ENCODE measurements around the gene AUTS2.
A peak's percentile ranks its signal among the peaks of the same experiment; 100 is the strongest.

The AUTS2 gene

DNA sequence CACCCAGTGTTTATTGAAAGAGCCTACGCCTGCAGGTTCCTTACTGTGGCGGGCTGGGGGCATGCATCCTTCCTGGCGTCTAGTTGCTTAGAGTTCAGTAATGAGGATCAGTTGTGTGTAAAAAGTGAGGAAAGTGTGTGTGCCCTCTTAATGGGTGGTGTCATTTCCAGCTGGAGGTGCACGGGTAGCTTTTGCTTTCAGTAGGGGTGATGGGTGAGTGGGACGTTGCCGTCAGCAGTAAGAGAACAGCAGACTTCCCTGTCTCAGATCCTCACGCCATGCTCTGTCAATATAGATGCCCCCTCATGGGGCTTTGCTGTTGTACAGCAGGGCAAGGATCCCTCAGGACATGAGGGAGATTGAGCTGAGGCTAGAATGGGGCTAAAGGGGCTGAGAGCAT is 1181.0 kb downstream of the AUTS2 start:
- in situ Hi-C loops (cut with MboI; ENCODE audit: low pct_unique_long_range_greater_than_20kb, low sequenced_read_pairs): no loop called here
- no peak for DNase-seq

DNA sequence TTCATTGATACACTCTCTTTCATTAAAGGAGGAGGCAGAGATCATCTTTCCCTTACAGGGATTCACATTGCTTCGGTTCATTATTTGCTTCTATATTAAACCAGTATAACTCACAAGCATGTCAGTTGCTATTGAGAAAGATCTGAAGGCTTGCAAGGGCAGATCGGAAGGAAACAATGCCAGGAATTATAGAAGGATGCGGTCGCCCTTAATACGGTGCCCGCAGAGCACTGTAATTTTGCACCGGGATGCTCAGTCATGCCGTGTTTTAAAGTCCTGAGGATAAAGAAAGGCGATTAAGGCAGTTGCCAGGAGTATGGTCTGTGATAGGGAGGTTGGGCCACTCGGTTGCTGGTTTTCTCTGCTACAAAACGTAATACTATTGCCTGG is 1183.6 kb downstream of the AUTS2 start:
- in situ Hi-C loops (cut with MboI; ENCODE audit: low pct_unique_long_range_greater_than_20kb, low sequenced_read_pairs): no loop called here
- DNase-seq: no peak

DNA sequence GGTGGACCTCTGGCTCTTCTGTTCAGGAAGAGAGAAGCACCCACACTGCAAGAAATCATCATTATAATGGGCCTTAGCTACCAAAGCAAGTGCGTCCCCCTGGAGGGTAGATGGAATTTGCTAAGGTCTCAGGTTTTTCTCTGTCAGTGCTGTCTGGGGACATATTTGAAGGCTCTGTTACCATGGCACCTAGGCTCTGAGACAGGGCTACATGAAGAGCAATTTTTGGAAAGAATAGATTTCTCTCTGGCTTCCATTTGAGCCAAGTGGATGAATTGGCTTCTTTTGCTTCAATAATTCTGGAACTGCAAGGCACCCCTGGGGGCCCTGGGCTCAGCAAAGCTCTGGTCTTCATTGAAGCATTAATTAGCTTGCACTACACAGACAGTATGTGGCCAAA is 1184.5 kb downstream of the AUTS2 start:
- in situ Hi-C loops (cut with MboI; ENCODE audit: low pct_unique_long_range_greater_than_20kb, low sequenced_read_pairs): no loop called here

DNA sequence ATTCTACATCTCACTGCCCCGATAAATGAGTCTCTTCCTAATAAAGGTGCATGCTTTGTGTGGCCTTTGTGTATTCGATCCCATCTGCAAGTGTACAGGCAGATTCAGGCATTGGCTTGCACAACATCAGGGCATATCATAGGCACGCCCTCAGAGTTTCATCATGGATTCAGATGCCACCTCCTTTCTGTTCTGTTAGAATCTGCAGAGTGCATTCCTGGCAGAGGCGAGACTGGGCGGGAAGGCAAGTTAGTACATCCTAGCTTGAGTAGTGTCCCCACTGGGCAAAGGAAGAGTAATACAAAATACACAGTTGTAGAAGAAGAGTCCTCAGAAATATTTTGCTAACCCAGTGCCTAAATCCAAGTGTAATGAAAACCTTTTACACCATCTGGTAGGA is 1187.2 kb downstream of the AUTS2 start:
- in situ Hi-C loops (cut with MboI; ENCODE audit: low pct_unique_long_range_greater_than_20kb, low sequenced_read_pairs): no loop called here
- no peak for DNase-seq

More for the DNA sequence above, 1184.5 kb downstream of the AUTS2 start:
- DNase-seq: no peak

DNA sequence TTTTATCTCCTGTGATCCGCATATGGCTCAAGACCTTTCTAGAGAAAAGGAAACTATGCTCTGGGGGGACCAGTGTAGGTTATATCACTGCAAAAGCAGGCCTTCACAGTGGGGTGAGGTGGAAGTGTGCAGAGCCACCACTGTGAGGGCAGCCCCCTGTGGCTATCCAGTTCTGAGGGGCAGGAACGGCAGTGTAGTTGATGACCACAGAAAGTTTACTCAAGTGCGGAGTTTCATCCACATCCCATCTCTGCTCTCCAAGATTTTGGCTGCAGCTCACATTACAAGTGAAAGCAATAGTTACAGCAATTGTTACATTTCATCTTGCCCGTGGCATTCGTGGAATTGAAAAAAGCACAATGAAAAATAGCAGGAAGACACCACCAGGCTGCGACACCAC is 1187.8 kb downstream of the AUTS2 start:
- in situ Hi-C loops (cut with MboI; ENCODE audit: low pct_unique_long_range_greater_than_20kb, low sequenced_read_pairs): no loop called here

DNA sequence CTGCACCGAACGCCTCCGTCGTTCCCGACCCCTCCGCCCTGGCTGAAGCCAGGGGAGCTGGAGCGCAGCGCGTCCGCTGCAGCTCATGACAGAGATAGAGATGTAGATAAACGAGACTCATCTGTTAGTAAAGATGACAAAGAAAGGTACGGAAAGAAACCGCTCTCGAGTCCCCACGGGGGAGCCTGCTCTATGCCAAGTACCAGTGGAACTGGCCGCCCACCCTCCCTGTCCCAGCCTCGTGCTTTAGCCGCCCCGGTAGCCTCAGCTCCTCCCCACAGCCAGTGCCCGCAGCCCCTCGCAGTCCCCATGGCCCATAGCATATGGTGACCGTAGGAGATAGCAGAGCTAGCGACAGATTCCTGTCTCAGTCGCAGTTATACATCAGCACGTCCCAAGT is 1189.0 kb downstream of the AUTS2 start:
- in situ Hi-C loops (cut with MboI; ENCODE audit: low pct_unique_long_range_greater_than_20kb, low sequenced_read_pairs): no loop called here

More for the DNA sequence above, 1187.8 kb downstream of the AUTS2 start:
- no peak for DNase-seq

DNA sequence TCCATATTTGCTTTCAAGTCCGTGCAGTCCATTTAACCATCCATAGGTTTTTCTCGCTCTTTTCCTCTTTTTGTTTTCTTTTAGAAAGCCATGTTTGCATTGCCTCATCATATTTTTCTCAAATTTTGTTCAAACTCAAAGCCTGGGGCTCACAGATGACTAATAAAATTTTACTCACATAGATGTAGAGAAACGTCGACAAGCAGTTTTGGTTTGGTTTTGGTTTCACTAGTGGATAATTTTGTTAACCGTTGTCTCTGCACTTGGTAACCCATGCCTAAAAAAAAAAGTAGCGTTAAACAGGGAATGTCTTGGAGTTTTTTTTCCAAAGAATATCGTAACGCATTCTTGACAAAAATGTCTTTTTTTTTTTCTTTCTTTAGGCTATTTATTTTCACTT is 1189.5 kb downstream of the AUTS2 start:
- no peak for DNase-seq
- in situ Hi-C loops (cut with MboI; ENCODE audit: low pct_unique_long_range_greater_than_20kb, low sequenced_read_pairs): no loop called here

More for the DNA sequence above, 1189.0 kb downstream of the AUTS2 start:
- DNase-seq: no peak

DNA sequence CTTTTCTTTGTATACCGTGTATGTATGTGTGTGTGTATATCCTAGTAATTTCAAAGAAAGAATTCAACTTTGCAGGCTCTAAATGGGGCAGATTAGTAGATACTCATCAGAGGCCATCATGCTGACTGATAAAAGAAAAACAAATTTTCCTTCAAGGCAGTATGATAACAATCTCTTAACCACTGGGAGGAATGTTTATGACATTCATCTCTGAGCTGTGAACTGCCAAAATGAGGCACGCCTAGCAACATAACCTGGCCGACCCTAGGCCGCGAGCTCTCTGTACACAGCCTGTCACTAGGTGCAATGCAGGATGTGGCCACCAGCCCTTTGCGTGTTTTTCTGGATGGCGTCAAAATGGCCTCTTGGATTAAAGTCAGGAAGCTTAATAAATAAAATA is 1190.0 kb downstream of the AUTS2 start:
- DNase-seq: no peak
- in situ Hi-C loops (cut with MboI; ENCODE audit: low pct_unique_long_range_greater_than_20kb, low sequenced_read_pairs): no loop called here

DNA sequence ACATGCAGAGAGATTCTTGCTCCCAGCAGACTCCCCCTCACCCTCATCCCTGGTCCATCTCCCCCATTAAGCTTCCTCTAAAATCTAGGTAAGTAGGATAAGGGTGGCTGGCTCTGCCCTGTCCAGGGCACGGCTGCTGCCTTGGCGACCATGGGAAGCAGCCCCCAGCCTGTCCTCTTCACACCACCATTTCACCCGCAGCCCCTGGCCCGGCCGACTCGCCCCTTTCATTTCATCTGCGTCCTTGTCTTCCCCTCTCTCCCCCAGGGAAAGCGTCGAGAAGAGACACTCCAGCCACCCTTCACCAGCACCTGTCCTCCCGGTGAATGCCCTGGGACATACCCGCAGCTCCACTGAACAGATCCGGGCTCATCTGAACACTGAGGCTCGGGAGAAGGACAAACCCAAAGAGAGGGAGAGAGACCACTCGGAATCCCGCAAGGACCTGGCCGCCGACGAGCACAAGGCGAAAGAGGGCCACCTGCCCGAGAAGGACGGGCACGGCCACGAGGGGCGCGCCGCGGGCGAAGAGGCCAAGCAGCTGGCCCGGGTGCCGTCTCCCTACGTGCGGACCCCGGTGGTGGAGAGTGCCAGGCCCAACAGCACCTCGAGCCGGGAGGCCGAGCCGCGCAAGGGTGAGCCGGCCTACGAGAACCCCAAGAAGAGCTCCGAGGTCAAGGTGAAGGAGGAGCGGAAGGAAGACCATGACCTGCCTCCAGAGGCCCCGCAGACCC is 1191.4 kb downstream of the AUTS2 start:
- DNase-seq: no peak
- in situ Hi-C loops (cut with MboI; ENCODE audit: low pct_unique_long_range_greater_than_20kb, low sequenced_read_pairs): no loop called here

DNA sequence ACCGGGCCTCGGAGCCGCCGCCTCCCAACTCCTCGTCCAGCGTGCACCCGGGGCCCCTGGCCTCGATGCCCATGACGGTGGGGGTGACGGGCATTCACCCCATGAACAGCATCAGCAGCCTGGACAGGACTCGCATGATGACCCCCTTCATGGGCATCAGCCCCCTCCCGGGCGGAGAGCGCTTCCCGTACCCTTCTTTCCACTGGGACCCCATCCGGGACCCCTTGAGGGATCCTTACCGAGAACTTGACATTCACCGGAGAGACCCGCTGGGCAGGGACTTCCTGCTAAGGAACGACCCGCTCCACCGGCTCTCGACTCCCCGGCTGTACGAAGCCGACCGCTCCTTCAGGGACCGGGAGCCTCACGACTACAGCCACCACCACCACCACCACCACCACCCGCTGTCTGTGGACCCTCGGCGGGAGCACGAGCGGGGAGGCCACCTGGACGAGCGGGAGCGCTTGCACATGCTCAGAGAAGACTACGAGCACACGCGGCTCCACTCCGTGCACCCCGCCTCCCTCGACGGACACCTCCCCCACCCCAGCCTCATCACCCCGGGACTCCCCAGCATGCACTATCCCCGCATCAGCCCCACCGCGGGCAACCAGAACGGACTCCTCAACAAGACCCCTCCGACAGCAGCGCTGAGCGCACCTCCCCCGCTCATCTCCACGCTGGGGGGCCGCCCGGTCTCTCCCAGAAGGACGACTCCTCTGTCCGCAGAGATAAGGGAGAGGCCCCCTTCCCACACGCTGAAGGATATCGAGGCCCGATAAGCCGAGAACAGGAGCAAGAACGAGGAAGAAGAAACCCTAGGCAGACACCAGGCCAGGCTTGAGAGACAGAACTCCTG is 1192.2 kb downstream of the AUTS2 start:
- in situ Hi-C loops (cut with MboI; ENCODE audit: low pct_unique_long_range_greater_than_20kb, low sequenced_read_pairs): no loop called here
- DNase-seq: no peak

DNA sequence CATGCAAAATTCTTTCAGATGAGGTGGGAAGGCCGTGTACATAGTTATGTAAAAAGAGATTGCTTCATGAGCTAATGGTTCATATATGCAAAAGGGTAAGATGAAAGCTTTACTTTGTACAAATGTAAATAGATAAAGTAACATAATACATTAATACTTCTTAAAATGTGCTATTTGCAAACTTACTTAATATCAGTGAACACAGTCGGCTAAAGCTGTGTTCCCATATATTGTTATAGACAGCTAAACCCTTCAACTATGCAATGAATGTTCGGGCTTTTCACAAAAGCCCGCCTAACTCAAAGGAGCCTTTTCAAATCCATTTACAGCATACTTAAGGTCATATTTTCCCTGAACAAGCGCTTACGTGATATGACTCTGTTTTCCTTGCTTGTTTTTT is 1193.1 kb downstream of the AUTS2 start:
- no peak for DNase-seq
- in situ Hi-C loops (cut with MboI; ENCODE audit: low pct_unique_long_range_greater_than_20kb, low sequenced_read_pairs): no loop called here

DNA sequence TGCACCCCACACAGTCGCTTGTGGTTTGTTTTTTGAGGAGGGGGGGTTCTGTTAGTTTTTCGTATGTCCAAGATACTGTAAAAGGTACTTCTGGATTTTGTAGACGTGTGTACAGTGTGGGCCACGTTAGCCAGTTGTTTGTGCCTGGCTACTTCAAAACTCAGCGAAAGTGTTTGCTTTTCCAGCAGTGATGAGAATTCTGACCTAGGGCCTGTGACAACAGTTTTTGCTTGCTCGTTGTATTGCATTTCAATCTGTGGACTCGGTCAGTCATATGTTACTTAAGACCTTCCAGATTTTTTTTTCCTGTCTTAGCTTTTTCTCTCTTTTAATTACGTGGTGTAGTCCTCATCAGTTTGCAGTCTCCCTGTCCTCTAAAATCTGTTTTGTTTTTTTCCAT is 1194.8 kb downstream of the AUTS2 start:
- in situ Hi-C loops (cut with MboI; ENCODE audit: low pct_unique_long_range_greater_than_20kb, low sequenced_read_pairs): no loop called here
- DNase-seq: no peak

DNA sequence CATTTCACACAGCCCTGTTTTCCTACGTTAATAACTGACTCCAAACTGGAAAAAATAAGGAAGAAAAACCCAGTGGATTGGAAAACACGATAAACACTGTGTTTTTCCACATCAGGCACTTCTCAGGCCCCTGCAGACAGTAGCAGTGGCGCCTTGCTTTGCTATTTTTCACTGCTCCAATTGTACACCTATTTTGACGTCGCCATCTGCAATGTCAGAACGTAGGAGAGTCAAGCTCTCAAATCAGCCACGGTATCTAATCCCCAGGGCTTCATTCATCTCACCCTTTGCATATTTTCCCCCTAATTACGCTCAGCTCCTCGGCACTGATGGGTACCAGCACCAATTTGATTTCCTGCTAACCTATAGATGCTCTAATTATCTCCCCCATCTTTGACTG is 1195.5 kb downstream of the AUTS2 start:
- in situ Hi-C loops (cut with MboI; ENCODE audit: low pct_unique_long_range_greater_than_20kb, low sequenced_read_pairs): no loop called here
- DNase-seq: no peak

DNA sequence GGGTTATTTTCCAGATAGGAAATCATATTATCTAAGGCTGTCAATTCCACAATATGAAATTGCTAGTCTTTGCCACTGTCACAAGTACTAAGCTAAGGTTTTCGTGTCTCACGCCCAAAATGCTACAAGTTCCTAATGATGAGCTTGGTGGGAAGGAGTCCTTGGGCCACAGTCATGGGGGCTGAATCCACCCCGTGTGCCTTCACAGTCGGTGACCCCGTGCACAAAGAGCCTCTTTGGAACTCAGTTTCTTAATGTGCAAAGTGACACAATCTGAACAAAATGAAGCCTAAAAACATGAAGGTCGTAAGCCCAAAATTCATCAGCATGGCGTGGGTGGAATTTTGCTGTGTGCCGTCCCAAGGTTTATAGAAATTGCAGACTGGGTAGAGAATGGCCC is 1196.7 kb downstream of the AUTS2 start:
- in situ Hi-C loops (cut with MboI; ENCODE audit: low pct_unique_long_range_greater_than_20kb, low sequenced_read_pairs): no loop called here

DNA sequence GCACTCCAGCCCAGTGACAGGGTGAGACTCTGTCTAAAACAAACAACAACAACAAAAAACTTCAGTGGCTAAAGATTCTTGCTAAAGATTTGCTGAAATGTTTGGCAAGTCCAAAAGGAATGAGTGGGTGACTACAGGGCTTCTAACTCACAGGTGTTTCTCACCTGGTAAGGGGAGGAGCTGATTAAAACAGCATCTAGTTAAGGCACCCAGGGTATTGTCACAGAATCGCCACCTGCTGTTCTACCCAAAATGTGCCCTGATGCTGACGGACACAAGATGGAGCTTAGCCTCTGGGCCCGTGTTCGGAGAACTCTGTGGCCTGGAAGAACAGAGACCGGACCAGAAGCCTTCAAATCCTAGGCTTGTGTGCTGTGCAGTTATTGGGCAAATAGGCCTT is 1197.7 kb downstream of the AUTS2 start:
- in situ Hi-C loops (cut with MboI; ENCODE audit: low pct_unique_long_range_greater_than_20kb, low sequenced_read_pairs): no loop called here
- no peak for DNase-seq

More for the DNA sequence above, 1196.7 kb downstream of the AUTS2 start:
- DNase-seq: no peak

DNA sequence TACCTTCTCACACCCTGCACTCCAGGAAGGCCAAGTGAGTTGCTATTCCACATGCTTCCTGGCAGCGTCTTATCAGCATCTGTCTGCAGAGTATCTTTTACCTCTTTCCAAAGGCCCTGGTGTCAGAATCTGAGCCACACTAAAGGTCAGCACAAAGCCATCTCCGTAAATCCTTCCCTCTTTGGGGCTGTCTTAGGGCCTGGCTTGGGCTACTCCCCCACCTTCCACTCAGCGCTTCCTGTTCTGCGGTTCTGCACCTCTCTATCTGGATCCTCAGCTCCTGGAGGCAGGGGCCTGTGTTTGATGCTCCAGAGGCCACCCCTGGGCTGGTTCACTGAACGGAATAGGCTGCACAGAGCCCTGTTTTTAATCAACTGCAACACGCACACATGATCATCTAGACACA is 1198.8 kb downstream of the AUTS2 start:
- DNase-seq: peak; percentile 9
- in situ Hi-C loops (cut with MboI; ENCODE audit: low pct_unique_long_range_greater_than_20kb, low sequenced_read_pairs): no loop called here

DNA sequence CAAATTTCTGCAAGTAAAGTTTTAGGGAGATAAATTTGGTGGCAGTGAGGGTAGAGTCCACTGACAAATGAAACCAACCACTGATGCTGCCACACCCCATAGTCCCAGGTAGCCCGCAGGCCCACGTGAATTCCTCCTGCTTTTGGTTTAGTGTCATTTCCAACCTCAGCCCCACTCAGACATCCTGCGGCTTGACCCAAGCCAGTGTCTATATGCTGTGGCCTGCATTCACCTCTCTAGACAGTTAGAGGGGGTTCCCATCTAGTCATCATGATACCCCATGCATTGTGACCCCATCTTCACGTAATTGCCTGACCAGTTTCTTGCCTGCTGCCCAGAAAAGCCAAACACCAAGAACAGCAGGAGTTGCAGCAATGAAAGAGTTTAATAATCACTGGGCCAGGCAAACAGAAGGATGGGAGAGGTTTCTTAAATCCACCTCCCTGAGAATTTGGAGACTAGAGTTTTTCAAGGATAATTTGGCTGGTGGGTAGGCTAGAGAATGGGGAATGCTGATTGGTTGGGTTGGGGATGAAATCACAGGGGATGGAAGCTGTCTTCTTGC is 1201.6 kb downstream of the AUTS2 start:
- in situ Hi-C loops (cut with MboI; ENCODE audit: low pct_unique_long_range_greater_than_20kb, low sequenced_read_pairs): no loop called here
- DNase-seq: no peak

DNA sequence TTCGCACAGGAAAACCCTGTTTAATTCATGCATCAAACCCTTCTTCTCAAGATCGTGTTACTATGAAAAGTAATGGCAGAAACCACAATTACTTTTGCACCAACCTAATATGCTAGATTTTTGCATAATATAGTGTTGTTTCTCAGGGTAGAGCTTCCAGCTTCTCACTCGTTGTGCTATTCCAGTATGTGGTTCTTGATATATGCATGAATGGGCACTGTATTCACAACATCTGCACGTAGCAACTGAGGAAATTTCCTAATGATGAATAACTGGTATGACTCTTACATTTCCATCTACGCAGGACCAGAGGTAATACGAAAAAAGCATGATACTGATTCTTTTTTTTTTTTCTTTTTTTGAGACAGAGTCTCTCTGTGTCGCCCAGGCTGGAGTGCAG is 1207.1 kb downstream of the AUTS2 start:
- DNase-seq: no peak
- in situ Hi-C loops (cut with MboI; ENCODE audit: low pct_unique_long_range_greater_than_20kb, low sequenced_read_pairs): no loop called here

DNA sequence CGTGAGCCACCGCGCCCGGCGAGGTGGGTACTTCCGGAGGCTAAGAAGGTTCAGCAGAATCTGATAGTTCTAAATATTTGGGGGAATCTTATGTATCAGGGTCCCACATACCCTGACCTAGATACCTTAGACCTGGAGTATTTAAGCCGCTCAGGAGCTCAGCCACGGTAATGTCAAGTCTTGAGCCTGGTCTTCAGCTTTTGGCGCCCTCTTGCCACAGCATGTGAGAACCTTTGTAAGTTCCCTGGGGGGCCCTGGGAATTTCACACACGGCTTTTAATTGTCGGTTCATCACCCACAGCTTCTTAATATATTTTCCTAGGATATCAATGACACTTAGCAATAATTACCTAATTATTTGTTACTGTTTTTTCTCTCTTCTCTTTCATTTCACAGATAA is 1209.4 kb downstream of the AUTS2 start:
- no peak for DNase-seq
- in situ Hi-C loops (cut with MboI; ENCODE audit: low pct_unique_long_range_greater_than_20kb, low sequenced_read_pairs): no loop called here

DNA sequence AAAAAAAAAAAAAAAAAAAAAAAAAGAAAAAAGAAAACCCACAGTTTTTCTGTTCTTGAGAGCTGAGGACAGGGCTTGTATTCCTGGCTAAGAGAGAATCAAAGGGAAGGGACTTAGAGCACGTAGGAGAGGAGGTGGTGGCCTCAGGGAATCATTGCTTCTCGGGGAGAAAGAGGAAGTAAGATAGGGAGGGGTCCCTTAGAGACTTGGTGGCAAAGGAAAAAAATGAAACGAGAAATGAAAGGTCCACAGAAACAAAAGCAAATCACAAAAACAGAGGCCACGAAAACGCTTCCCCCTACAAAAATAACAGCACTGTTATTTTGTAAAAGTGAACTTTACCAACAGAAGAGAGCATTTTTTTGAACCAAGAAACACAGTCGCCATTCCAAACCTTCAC is 1210.6 kb downstream of the AUTS2 start:
- in situ Hi-C loops (cut with MboI; ENCODE audit: low pct_unique_long_range_greater_than_20kb, low sequenced_read_pairs): no loop called here

More for the DNA sequence above, 1210.6 kb downstream of the AUTS2 start:
- DNase-seq: peak; percentile 8

Measured in KBM-7 (cell line).